ENCODE results near the gene FAM90A26.
A peak's percentile ranks its signal among the peaks of the same experiment; 100 is the strongest.
"Not testable (repeated sequence)": the region's sequence is repeated elsewhere in the genome, so short reads cannot be mapped to it uniquely, and the experiment has no call there.

The FAM90A26 gene

GRCh38 chr4:9169791-9170459 lies at the start of gene FAM90A26:
Gene FAM90A26, plus strand, starts transcription at chr4:9170409. Its CDS starts 2,764 bp downstream, at chr4:9173173.
- not testable (repeated sequence) for H3K4me3 ChIP-seq (ENCODE audit: low read length)

- not testable (repeated sequence) for H3K4me3 ChIP-seq (ENCODE audit: low read length)
Measured at GRCh38 chr4:9122711-9123110, 47.5 kb upstream of the FAM90A26 start.

- H3K4me3 ChIP-seq (ENCODE audit: low read length), result not testable (repeated sequence)
Measured at GRCh38 chr4:9123572-9124007, 46.6 kb upstream of the FAM90A26 start.

GRCh38 chr4:9125601-9126161 lies 44.5 kb upstream of the FAM90A26 start:
- H3K4me3 ChIP-seq (ENCODE audit: low read length), result not testable (repeated sequence)

GRCh38 chr4:9131420-9131819 lies 38.8 kb upstream of the FAM90A26 start:
- H3K4me3 ChIP-seq (ENCODE audit: low read length), result not testable (repeated sequence)

- not testable (repeated sequence) for H3K4me3 ChIP-seq (ENCODE audit: low read length)
Measured at GRCh38 chr4:9132849-9133248, 37.4 kb upstream of the FAM90A26 start.

GRCh38 chr4:9134011-9134410 lies 36.2 kb upstream of the FAM90A26 start:
- H3K4me3 ChIP-seq (ENCODE audit: low read length), result not testable (repeated sequence)

GRCh38 chr4:9134556-9134955 lies 35.7 kb upstream of the FAM90A26 start:
- H3K4me3 ChIP-seq (ENCODE audit: low read length), result not testable (repeated sequence)

- not testable (repeated sequence) for H3K4me3 ChIP-seq (ENCODE audit: low read length)
Measured at GRCh38 chr4:9141050-9141449, 29.2 kb upstream of the FAM90A26 start.

GRCh38 chr4:9142786-9143185 lies 27.4 kb upstream of the FAM90A26 start:
- not testable (repeated sequence) for H3K4me3 ChIP-seq (ENCODE audit: low read length)

- TF ChIP-seq ZNF274 (IDR thresholded peaks at IDR 0.05; ENCODE audit: low read depth, low read length), result no peak
- H3K4me3 ChIP-seq (ENCODE audit: low read length), result no peak overlapping the region
Measured at GRCh38 chr4:9143421-9144080, 26.7 kb upstream of the FAM90A26 start.

- no peak overlapping the region for H3K4me3 ChIP-seq (ENCODE audit: low read length)
- no peak for TF ChIP-seq ZNF274 (IDR thresholded peaks at IDR 0.05; ENCODE audit: low read depth, low read length)
Measured at GRCh38 chr4:9146967-9147366, 23.2 kb upstream of the FAM90A26 start.

GRCh38 chr4:9147368-9147767 lies 22.8 kb upstream of the FAM90A26 start:
- H3K4me3 ChIP-seq (ENCODE audit: low read length), result not testable (repeated sequence)

- H3K4me3 ChIP-seq (ENCODE audit: low read length), result not testable (repeated sequence)
Measured at GRCh38 chr4:9148611-9149409, 21.4 kb upstream of the FAM90A26 start.

- H3K4me3 ChIP-seq (ENCODE audit: low read length), result not testable (repeated sequence)
Measured at GRCh38 chr4:9151809-9152179, 18.4 kb upstream of the FAM90A26 start.

- H3K4me3 ChIP-seq (ENCODE audit: low read length), result not testable (repeated sequence)
Measured at GRCh38 chr4:9152180-9153007, 17.8 kb upstream of the FAM90A26 start.

- peak overlapping the region; percentile 6; the same call in 1 of the 2 replicates for H3K4me3 ChIP-seq (ENCODE audit: low read length)
Measured at GRCh38 chr4:9153008-9153570, 17.1 kb upstream of the FAM90A26 start.

- peak overlapping the region; percentile 6; the same call in 1 of the 2 replicates for H3K4me3 ChIP-seq (ENCODE audit: low read length)
Measured at GRCh38 chr4:9153571-9154157, 16.5 kb upstream of the FAM90A26 start.

- H3K4me3 ChIP-seq (ENCODE audit: low read length), result not testable (repeated sequence)
Measured at GRCh38 chr4:9155101-9155886, 14.9 kb upstream of the FAM90A26 start.

Data from GM08714 (cell line).